Mesenchymal stem cell (in vitro differentiated cells and primary cell): ENCODE data around the gene FGF16.

Experiments used
- DNase-seq: peaks from one replicate; pipeline ENCODE4 v3.0.0-alpha.2; 2013
- H2AFZ ChIP-seq: one replicate; pipeline ENCODE4 v1.6.1; 2013; ENCODE audit warnings: low read depth, mild to moderate bottlenecking, control low read depth, inconsistent platforms, low read length, moderate library complexity
- H2AK5ac ChIP-seq: 2 replicates; pipeline ENCODE4 v1.6.1; 2013; ENCODE audit warnings: low read length, moderate library complexity, mild to moderate bottlenecking, inconsistent platforms; ENCODE audit not compliant: severe bottlenecking
- H2BK120ac ChIP-seq: one replicate; pipeline ENCODE4 v1.6.1; 2013; ENCODE audit warnings: low read depth, mild to moderate bottlenecking, inconsistent platforms, low read length, moderate library complexity
- H2BK12ac ChIP-seq, 2 experiments: one replicate each; pipeline ENCODE4 v1.6.1; 2013; ENCODE audit warnings: inconsistent platforms in 2 of 2, low read length in 2 of 2, mild to moderate bottlenecking in 2 of 2, moderate library complexity in 2 of 2, control low read depth in 1 of 2
- H2BK15ac ChIP-seq: one replicate; pipeline ENCODE4 v1.6.1; 2013; ENCODE audit warnings: mild to moderate bottlenecking, low read depth, inconsistent platforms; ENCODE audit not compliant: poor library complexity, severe bottlenecking
- H2BK5ac ChIP-seq: 2 replicates; pipeline ENCODE4 v1.6.1; 2013; ENCODE audit warnings: low read depth, mild to moderate bottlenecking, low read length, control low read depth, inconsistent platforms; ENCODE audit not compliant: poor library complexity, severe bottlenecking
- H3K14ac ChIP-seq, 2 experiments: one replicate each; pipeline ENCODE4 v1.6.1; 2013; ENCODE audit warnings: inconsistent platforms in 2 of 2, low read length in 2 of 2, control low read depth in 1 of 2, mild to moderate bottlenecking in 1 of 2, moderate library complexity in 1 of 2
- H3K18ac ChIP-seq, 2 experiments: one replicate each; pipeline ENCODE4 v1.6.1; 2013; ENCODE audit warnings: inconsistent platforms in 2 of 2, low read length in 2 of 2, control low read depth in 1 of 2, low read depth in 1 of 2, mild to moderate bottlenecking in 1 of 2
- H3K23ac ChIP-seq, 2 experiments: one replicate each; pipeline ENCODE4 v1.6.1; 2013; ENCODE audit warnings: inconsistent platforms in 2 of 2, low read length in 2 of 2, mild to moderate bottlenecking in 2 of 2, moderate library complexity in 2 of 2, control low read depth in 1 of 2
- H3K27ac ChIP-seq: 2 replicates; pipeline ENCODE4 v1.5.1; 2013; ENCODE audit warnings: mild to moderate bottlenecking, moderate library complexity, low read length, control low read depth, inconsistent platforms; ENCODE audit not compliant: poor library complexity, severe bottlenecking
- H3K27me3 ChIP-seq, 2 experiments: 2 replicates each; pipeline versions ENCODE4 v1.6.1 to v1.7.0; 2013; ENCODE audit warnings: low read length in 2 of 2, mild to moderate bottlenecking in 2 of 2, moderate library complexity in 2 of 2, control low read depth in 1 of 2, inconsistent platforms in 1 of 2; ENCODE audit not compliant: control insufficient read depth in 1 of 2, insufficient read depth in 1 of 2
- H3K36me3 ChIP-seq, 2 experiments: 2 replicates each; pipeline versions ENCODE4 v1.6.1 to v1.7.0; 2013; ENCODE audit warnings: low read length in 2 of 2, control low read depth in 1 of 2, inconsistent platforms in 1 of 2, low read depth in 1 of 2, mild to moderate bottlenecking in 1 of 2; ENCODE audit not compliant: insufficient read depth in 2 of 2, control insufficient read depth in 1 of 2
- H3K4ac ChIP-seq, 2 experiments: one replicate each; pipeline ENCODE4 v1.6.1; 2013; ENCODE audit warnings: inconsistent platforms in 2 of 2, low read length in 2 of 2, mild to moderate bottlenecking in 2 of 2, moderate library complexity in 2 of 2, control low read depth in 1 of 2, low read depth in 1 of 2
- H3K4me1 ChIP-seq: 2 replicates; pipeline ENCODE4 v1.6.1; 2013; ENCODE audit warnings: low read depth, low read length, control low read depth; ENCODE audit not compliant: control insufficient read depth, insufficient read depth
- H3K4me2 ChIP-seq: 2 replicates; pipeline ENCODE4 v1.6.1; 2013; ENCODE audit warnings: low read length, mild to moderate bottlenecking, inconsistent platforms; ENCODE audit not compliant: poor library complexity, severe bottlenecking
- H3K4me3 ChIP-seq, 2 experiments: 2 replicates each; pipeline versions ENCODE4 v1.5.1 to v1.7.0; 2013; ENCODE audit warnings: low read length in 2 of 2, mild to moderate bottlenecking in 2 of 2, control low read depth in 1 of 2, low read depth in 1 of 2; ENCODE audit not compliant: insufficient read depth in 1 of 2
- H3K79me1 ChIP-seq: replicated peaks from 2 replicates; pipeline ENCODE4 v1.6.1; 2013; ENCODE audit warnings: mild to moderate bottlenecking, control low read depth, low read length, inconsistent platforms; ENCODE audit not compliant: poor library complexity, severe bottlenecking
- H3K9ac ChIP-seq: 2 replicates; pipeline ENCODE4 v1.7.0; 2013; ENCODE audit warnings: mild to moderate bottlenecking, low read length, moderate library complexity
- H3K9me3 ChIP-seq: 2 replicates; pipeline ENCODE4 v1.7.0; 2013; ENCODE audit warnings: mild to moderate bottlenecking, low read length; ENCODE audit not compliant: control insufficient read depth
- H4K8ac ChIP-seq: one replicate; pipeline ENCODE4 v1.6.1; 2013; ENCODE audit warnings: inconsistent platforms, mild to moderate bottlenecking, low read length, moderate library complexity
- H4K91ac ChIP-seq: one replicate; pipeline ENCODE4 v1.6.1; 2013; ENCODE audit warnings: mild to moderate bottlenecking, low read length, inconsistent platforms
- WGBS: methylation state at CpG from one replicate; pipeline ENCODE4 v1.1.7; 2013; ENCODE audit warnings: mixed read lengths; 5-methylcytosine and 5-hydroxymethylcytosine counted together

Gene FGF16

DNA sequence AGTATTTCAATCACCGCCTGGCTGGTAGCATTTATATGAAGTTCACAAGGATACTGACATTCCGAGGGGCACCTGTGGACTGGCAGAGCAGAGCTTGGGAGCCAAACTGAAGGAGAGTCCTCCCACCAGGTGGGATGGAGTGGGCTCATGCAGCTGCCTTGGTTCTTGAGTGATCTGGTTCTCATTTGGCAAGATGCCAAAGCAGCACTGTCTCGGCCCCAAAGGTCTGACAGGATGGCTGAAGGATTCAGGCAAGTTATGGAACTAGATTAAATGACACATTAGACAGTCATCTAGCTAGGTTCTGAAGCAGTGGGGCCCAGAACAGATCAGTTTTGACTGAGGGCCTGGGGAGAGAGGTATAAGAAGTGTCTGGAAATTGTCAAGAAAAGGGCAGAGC, 3.2 kb downstream of the FGF16 start:
- 80% methylated on average over 3 of the region's 3 CpGs for WGBS

DNA sequence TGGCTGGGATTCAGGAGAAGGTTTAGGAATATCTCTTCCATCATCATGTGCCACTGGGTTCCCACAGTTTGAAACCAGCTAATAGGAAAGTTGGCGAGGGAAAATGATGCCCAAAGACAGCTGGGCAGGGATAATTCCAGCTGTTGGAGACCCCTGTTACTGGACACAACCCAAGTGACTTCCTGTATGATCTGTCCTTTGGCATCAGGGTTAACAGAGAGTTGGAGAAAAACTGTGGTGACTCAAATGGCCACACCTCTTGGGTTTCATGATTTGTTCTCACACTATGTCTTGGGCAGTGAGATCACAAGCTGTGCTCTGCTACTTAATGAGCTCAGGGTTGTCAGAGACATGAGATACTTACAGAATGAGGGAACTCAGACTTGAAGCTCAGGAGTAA, 3.8 kb downstream of the FGF16 start:
- Histone ChIP-seq H3K4ac (no peak overlapping the region), H4K8ac (no peak overlapping the region), H3K27ac (no peak overlapping the region), H2BK5ac (no peak overlapping the region), H4K91ac (no peak overlapping the region), H3K14ac (no peak overlapping the region), H2BK15ac (no peak overlapping the region), H2AFZ (no peak overlapping the region), H3K4me1 (peaks cover 9% of the 10 kb centered on the region), H2AK5ac (no peak overlapping the region), H2BK120ac (no peak overlapping the region), H3K9ac (peak overlapping the region; percentile 63), H2BK12ac (no peak overlapping the region), H3K23ac (no peak overlapping the region), H3K9me3 (no peaks in the 10 kb centered on the region), H3K79me1 (no peaks in the 10 kb centered on the region), H3K4me2 (no peak overlapping the region), H3K4me3 (peak overlapping the region in 1 of 2 experiments; percentile 30), H3K36me3 (peaks cover 0 to 6% of the 10 kb centered on the region in 2 experiments), H3K27me3 (peaks cover 0 to 7% of the 10 kb centered on the region in 2 experiments), H3K18ac (no peak overlapping the region)
- peak; percentile 19 for DNase-seq
- WGBS, result 92% methylated on average over 1 of the region's 1 CpG

More for the DNA sequence above, 3.2 kb downstream of the FGF16 start:
- Histone ChIP-seq H3K4me3 (peak overlapping the region in 1 of 2 experiments; percentile 30), H4K91ac (no peak overlapping the region), H2BK15ac (no peak overlapping the region), H3K27ac (no peak overlapping the region), H2BK5ac (no peak overlapping the region), H4K8ac (no peak overlapping the region), H2BK120ac (no peak overlapping the region), H3K9me3 (no peaks in the 10 kb centered on the region), H2AK5ac (no peak overlapping the region), H3K36me3 (peaks cover 0 to 1% of the 10 kb centered on the region in 2 experiments), H2BK12ac (no peak overlapping the region), H3K4me1 (peaks cover 12% of the 10 kb centered on the region), H3K79me1 (no peaks in the 10 kb centered on the region), H2AFZ (no peak overlapping the region), H3K14ac (no peak overlapping the region), H3K4ac (no peak overlapping the region), H3K27me3 (peaks cover 0 to 4% of the 10 kb centered on the region in 2 experiments), H3K18ac (no peak overlapping the region), H3K4me2 (no peak overlapping the region), H3K23ac (no peak overlapping the region), H3K9ac (peak overlapping the region; percentile 35)
- no peak for DNase-seq

DNA sequence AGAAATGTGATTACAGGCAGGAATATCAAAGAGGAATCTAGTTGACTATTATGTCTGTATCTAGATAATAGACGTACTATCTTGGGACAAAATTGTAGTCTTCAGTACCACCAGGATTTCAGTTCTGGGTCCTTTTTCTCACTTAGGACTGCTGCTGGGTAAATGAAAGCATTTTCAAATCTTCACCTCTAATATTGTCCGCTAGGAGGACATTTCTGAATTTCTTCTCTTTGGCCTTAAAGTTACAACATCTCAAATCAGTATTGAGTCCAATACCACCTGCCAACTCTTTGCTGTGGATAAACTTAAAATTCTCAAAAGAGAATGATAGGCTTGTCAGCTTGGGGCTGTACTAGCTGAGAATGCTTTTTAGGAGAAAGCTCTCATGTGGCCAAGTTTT, 6.0 kb downstream of the FGF16 start:
- Histone ChIP-seq H2BK120ac (no peak overlapping the region), H3K9ac (no peak overlapping the region), H2BK15ac (no peak overlapping the region), H4K91ac (no peak overlapping the region), H2AFZ (no peak overlapping the region), H3K4ac (no peak overlapping the region), H3K79me1 (no peaks in the 10 kb centered on the region), H3K23ac (no peak overlapping the region), H3K36me3 (peaks cover 0 to 8% of the 10 kb centered on the region in 2 experiments), H4K8ac (no peak overlapping the region), H3K4me2 (no peak overlapping the region), H3K27ac (no peak overlapping the region), H3K4me1 (no peaks in the 10 kb centered on the region), H2BK5ac (no peak overlapping the region), H2BK12ac (no peak overlapping the region), H3K14ac (no peak overlapping the region), H3K18ac (no peak overlapping the region), H3K9me3 (no peaks in the 10 kb centered on the region), H2AK5ac (no peak overlapping the region), H3K27me3 (peaks cover 0 to 12% of the 10 kb centered on the region in 2 experiments), H3K4me3 (no peak overlapping the region)
- DNase-seq, result no peak
- WGBS, result no CpG with 5 or more reads among the region's 2 CpGs

DNA sequence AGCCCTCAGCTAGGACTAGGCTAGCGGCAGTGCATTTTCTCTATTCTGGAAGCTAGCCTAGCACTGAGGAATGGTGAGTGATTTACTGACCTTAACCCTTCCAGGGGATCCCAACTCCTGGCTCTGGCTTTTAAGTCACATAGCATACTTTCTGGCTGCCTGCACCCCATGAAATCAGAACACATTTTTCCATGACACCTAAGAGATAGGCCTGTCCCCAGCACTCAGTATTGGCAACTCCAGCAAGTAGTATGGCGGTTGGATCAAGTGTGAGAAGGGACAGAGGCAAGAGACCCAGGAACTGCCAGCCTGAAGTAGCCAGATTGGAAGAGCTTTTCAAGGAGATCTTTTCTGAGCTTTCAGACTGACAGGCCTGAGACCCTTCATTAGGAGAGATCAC, 8.2 kb downstream of the FGF16 start:
- Histone ChIP-seq H2AK5ac (no peak overlapping the region), H3K27me3 (peaks cover 0 to 12% of the 10 kb centered on the region in 2 experiments), H2BK15ac (no peak overlapping the region), H2BK12ac (no peak overlapping the region), H4K8ac (no peak overlapping the region), H3K14ac (no peak overlapping the region), H2AFZ (no peak overlapping the region), H3K18ac (no peak overlapping the region), H3K36me3 (peaks cover 0 to 8% of the 10 kb centered on the region in 2 experiments), H3K4ac (no peak overlapping the region), H3K23ac (no peak overlapping the region), H4K91ac (no peak overlapping the region), H3K4me2 (no peak overlapping the region), H3K4me1 (no peaks in the 10 kb centered on the region), H3K9ac (no peak overlapping the region), H3K79me1 (no peaks in the 10 kb centered on the region), H2BK120ac (no peak overlapping the region), H3K9me3 (no peaks in the 10 kb centered on the region), H2BK5ac (no peak overlapping the region), H3K27ac (no peak overlapping the region), H3K4me3 (no peak overlapping the region)
- 96% methylated on average over 2 of the region's 2 CpGs for WGBS
- no peak for DNase-seq
